HG02943 (cell line): ENCODE measurements around the gene COL23A1.

Experiments used
- ATAC-seq: cut with Tn5 transposase; IDR thresholded peaks from one replicate; pipeline ENCODE4 v1.9.1; 2021; ENCODE audit warnings: mild to moderate bottlenecking, low read depth, moderate library complexity; ENCODE audit not compliant: unreplicated experiment

Gene COL23A1

GRCh38 chr5:178590141-178590923 is at the start of gene COL23A1:
Gene COL23A1, minus strand, starts transcription at chr5:178590393.
- ATAC-seq = no peak

DNA sequence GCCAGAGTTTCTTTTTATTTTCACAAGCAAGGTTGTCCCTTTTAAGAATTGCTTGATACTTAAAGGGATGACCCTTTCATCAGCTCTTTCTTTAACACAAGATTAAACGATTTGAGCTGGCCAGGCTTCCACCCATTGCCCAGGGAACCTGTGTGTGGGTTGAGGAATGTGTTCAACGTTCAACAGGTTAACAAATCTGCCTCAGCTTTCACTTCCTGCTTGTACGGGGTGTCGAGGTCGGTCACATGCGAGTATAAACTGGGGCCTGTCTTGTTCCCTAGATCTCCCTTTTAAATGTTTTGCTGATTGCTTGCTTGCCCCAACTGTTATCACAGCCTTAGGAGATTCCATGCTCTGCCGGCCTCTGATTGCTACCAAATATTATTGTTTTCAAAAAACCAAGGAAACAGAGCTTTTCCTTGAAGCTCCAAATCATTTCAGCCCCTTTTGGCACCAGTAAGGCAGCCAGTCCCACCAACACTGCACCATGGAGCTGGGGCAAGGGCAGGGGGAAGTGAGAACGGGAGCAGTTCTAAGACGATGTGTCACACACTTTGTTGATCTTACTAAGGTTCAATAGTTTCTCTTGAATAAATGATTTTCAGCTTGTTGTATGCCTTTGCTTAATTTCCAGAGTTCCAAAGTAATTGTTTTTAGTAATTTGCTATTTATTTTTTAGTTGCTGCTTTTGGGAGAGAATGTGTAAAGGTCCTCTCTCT is 47.3 kb upstream of the COL23A1 start:
- ATAC-seq = no peak

- no peak for ATAC-seq
Measured at GRCh38 chr5:178632285-178632684, 42.1 kb upstream of the COL23A1 start.

DNA sequence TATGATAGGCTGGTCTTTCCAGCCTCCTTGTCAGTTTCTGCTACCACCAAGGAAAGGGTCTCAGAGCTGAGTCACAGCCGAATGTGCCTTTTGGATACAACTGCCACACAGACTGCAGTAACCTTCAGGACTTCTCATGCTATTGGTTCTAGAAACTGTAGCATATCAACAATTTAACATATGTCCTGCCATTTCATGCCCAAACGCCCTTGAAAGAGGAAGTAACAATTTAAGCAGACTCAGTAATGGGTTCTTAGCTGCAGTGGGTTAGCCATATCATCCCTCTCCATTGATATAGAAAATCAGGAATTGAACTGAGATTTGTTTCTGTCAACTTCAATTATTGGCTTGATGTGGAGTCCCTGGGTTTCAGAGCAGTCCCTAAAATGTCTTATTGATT is 40.8 kb upstream of the COL23A1 start:
- no peak for ATAC-seq

DNA sequence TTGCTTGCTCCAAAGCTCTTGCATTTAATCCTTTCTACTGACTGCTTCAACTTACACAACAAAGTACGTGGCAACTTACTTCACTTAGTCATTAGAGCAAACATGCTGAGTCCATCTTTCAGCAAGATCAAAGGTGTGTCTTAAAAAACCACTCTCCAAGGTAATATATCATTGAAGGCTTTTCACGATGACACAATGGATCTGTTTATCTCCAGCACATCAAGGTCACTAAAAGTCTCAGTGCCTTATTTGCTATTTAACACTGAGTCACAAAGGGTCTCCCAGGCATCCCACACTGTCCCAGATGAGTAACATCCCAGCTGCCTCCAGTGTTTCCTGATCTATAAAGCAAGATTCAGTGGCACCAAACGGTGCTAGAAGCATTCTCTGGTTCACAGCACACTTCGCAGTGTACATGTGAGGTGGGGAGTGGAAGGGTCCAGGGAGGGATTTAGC is 40.3 kb upstream of the COL23A1 start:
- no peak for ATAC-seq

- no peak for ATAC-seq
Measured at GRCh38 chr5:178627259-178627598, 37.0 kb upstream of the COL23A1 start.

GRCh38 chr5:178626484-178627258 is 36.5 kb upstream of the COL23A1 start, which contains the start of gene CLK4:
Gene CLK4, minus strand, starts transcription at chr5:178627050. Its CDS starts 3,634 bp downstream, at chr5:178623416.
- peak; percentile 77 for ATAC-seq

DNA sequence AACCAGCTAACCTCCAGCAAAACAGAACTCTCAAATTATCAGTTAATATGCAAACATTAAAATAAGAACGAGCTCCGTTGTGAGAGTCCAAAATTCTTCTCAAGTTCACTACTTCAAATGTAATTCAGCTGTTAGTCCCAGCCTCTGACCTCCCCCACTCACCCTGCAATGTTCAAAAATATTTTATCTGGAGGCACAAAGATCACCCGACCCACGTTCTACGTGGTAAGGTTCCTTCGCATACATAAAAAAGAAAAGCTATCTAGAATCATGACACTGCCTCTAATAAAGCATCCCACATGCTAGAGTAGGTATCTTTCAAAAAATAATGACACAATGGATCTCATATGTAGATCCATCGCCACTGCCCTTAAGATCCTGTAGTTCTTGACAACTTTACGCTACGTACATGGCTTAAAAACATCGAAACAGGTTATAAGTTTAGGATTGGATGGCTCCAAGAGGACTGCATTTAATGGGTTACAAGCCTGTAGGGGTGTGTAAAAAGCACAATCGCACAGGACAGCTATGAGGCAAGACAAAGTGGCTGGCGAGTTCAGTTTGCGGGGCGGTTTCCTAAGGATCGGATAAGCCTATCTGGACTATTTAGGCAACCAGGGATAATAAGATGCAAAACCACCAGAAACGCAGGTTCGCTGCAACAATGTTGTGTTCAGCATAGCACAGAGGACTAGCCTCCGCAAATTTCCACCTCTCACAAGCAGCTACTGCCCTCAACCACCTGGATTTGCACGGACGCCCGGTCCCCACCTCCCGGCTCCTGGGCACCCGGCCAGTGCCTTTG is 35.7 kb upstream of the COL23A1 start:
- ATAC-seq = peak; percentile 13

GRCh38 chr5:178624631-178625546 is 34.7 kb upstream of the COL23A1 start:
- no peak for ATAC-seq

DNA sequence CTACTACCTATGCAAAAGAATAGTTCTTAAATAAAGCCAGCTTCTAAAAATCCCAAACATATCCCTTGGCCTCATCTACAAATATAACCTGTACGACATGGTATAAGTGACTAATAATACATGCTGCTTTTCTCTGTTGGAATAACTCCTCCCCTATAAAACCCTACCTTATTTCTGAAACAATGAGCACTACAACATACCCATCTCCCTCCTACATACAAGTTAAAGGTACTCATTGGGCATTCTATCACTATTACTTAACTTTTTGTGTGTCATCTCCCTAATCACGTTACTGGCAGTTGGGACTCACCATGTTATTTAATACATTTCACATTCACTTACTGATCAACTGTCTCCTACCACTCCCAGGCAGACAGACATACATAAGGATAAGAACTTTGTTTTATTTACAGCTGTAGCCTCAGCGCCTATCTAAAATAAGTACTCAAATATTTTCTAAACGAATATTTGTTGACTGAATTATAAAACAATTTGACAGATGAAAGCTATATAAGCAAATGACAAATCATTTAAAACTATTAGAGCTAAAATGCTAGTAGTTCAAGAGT is 32.6 kb upstream of the COL23A1 start:
- no peak for ATAC-seq

DNA sequence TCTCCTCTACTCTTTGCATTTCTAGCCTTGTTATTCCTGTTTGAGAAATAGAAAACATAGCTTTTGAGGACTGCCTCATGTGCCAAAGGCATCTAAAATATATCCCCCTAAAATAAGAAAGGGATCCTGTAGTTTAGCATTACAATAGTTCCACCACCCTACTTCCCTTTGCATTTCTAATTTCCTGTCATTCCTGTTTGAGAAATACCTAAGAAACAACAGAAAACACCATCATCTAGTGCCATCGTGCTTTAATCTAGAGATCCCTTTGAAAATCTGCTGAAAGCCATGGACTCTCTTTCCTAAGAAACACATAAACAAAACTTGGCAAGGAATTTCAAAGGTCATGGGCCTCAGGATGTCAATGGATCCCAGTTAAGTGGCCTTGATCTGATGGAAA is 29.2 kb upstream of the COL23A1 start:
- no peak for ATAC-seq

- no peak for ATAC-seq
Measured at GRCh38 chr5:178612299-178612698, 22.1 kb upstream of the COL23A1 start.

DNA sequence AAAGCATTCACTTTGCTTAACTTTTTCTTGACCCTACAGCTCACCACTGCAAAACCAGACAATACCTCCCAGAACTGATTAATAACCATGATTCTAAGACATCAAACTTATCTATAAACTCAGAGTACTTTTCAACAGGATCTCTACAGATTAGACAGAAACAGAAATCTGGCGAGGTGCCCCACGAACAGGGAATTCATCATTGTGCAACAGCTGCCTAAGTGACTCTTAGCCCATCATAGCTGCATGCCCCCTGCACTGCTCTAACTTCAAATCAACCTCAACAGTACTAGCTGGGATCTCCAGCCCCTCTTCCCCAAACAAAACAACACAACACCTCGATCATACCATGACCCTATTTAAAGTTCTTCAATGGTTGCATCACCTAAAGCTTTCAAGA is 16.1 kb upstream of the COL23A1 start:
- no peak for ATAC-seq

GRCh38 chr5:178605788-178606187 is 15.6 kb upstream of the COL23A1 start:
- ATAC-seq = no peak

- no peak for ATAC-seq
Measured at GRCh38 chr5:178602752-178603151, 12.6 kb upstream of the COL23A1 start.

GRCh38 chr5:178595750-178596149 is 5.6 kb upstream of the COL23A1 start:
- no peak for ATAC-seq

DNA sequence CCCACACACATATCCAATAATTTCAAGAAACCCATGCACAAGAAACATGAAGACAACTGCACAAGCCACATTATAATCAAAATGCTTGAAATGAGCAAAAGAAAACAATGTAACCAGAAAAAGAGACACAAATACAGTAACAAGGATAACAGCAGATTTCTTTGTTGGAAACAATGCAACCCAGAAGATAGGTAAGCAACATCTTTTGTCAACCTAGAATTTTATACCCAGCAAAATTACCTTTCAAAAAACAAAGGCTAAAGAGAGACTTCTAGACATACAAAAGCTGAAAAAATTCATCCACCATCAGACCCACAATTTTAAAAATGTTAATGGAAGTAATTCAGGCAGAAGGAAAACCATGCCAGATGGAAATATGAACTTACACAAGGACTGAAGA is 5.0 kb upstream of the COL23A1 start:
- ATAC-seq = no peak

DNA sequence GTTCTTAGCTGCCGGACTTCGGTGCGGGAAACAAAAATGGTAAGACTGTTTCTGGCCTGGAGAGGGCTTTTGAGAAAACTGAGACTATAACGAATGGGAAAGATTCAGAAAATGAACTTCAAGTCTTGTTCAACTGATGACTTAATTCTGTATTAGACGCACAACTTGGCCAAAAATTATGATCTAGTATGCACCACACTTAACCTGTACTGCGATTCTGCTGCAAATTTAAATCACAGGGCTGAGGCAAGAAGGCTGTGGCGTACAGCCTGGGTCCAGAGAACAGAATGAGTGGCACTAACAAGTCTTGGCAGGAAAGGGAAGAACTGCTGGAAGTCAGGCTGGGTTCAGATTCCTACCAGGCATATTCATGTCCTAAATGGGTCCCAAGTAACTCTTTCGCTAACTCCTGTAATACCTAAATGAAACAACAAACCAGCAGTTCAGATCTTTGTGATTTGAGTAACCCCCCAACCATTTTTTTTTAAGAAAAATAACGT is 781 bp upstream of the COL23A1 start:
- no peak for ATAC-seq
